Measurements from ENCODE around the gene TACC2.

- TF ChIP-seq CTCF (IDR thresholded peaks at IDR 0.05; ENCODE audit: low read length) (no peak), EZH2 (IDR thresholded peaks at IDR 0.05; ENCODE audit: borderline replicate concordance, low read length) (no peak)
Observed at GRCh38 chr10:122245897-122246296, 256.9 kb downstream of the TACC2 start.
